Tongue (tissue), 3 donors: ENCODE measurements around the gene CCL21. TPM values are rescaled to one million over a fixed set of nuclear protein-coding genes. Genes with fewer than 3 reads are reported as not detected.

ENCODE experiments used
- DNase-seq: peaks from one replicate; pipeline ENCODE4 v3.0.0-alpha.2; 2015
- small RNA-seq: library from RNA; depleted of rRNA; stranded (forward); fragments of <200 nt; gene quantifications from one replicate; pipeline ENCODE3, GENCODE V24; 2014; ENCODE audit warnings: low replicate concordance
- total RNA-seq: library from RNA; depleted of rRNA; stranded (reverse); fragments of >200 nt; gene quantifications from one replicate; pipeline ENCODE4 v1.2.3, GENCODE V29; 2014

The CCL21 gene
- total RNA-seq, 1 donor from 2014 or later = 49.3 TPM

DNA sequence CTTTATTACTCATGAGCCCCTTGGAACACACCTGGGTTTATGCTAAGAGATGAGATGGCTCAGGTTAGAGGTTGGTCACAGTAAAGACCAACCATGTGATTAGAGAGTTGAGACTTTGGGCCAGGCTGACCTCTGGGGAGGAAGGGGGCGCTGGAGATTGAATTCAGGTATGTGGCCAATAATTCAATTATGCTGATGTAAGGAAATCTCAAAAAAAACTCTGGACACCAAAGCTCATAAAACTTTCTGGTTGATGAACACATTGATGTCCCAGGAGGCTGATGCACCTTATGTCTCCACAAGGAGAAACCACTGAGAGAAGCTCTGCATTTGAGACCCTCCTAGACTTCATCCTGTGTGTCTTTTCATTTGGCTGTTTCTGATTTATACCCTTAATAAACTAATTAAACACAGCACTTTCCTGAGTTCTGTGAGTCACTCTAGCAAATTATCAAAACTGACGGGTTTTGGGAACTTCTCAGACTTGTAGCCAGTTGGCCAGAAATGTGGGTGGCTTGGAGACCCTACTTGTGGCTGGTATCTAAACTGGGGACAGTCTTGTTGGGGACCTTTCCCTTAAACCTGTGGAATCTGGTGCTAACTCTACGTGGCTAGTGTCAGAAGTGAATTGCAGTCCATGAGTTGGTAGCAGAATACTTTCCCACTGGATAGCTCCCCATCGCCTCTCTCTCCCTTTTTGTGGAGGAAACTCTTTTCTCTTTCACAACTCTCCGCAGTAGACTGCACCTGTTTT lies 40.0 kb downstream of the CCL21 start:
- DNase-seq = no peak

DNA sequence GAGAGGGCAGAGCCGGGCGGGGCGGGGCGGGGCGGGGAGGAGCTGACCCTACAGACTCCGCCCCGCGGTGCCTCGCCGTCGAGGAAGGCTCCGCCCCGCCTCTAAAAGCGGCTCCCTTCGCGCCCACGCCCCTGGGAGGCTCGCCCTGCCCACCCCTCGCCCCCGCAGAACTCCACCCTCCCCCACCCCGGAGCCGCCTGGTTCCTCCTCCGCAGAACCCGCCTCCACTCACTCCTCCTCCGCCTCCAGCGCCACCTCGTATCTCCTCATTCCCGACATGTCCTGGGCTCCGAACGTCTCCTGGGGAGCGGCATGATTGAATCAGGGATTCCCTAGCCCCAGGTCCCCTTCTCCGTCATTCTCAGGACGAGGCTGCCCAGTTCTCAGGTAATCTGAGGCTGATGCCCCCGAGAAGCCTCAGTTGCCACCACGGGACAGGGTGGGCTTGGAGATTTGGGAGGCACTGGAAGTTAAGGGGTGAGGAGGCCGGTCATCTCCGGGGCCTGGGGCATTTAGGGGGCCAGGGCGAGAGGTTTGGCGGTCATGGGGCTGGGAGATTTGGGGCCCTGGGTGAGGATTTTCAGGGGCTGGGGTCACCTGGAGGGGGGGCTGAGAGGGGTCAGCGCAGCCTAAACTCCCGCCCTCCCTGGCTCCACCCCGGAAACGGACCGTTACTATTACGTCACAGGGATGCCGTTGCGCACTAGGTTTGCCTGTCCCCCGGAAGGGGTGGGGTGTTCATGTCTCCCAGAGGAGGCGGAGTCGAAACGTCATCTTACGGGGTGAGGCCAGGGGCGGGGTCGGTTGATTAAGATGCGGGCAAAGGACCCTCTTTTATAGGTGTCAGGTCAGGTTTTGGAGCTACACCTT lies 44.3 kb downstream of the CCL21 start:
- peak; percentile 98 for DNase-seq

DNA sequence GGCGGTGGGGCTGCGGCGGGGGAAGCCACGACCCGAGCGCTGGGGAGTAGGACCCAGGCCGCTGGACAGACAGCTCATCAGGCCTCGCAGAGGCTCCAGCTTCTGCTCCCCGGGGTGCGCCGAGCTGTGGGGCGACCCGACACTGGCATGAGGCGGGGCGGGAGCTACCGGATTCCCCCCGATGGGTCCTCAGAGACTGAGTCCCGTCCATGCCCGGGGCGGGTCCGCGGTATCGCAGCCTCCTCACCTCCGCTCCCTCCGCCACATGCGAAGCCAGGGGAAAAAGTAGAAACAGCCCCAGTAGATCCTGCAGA lies 44.9 kb downstream of the CCL21 start:
- no peak for DNase-seq

DNA sequence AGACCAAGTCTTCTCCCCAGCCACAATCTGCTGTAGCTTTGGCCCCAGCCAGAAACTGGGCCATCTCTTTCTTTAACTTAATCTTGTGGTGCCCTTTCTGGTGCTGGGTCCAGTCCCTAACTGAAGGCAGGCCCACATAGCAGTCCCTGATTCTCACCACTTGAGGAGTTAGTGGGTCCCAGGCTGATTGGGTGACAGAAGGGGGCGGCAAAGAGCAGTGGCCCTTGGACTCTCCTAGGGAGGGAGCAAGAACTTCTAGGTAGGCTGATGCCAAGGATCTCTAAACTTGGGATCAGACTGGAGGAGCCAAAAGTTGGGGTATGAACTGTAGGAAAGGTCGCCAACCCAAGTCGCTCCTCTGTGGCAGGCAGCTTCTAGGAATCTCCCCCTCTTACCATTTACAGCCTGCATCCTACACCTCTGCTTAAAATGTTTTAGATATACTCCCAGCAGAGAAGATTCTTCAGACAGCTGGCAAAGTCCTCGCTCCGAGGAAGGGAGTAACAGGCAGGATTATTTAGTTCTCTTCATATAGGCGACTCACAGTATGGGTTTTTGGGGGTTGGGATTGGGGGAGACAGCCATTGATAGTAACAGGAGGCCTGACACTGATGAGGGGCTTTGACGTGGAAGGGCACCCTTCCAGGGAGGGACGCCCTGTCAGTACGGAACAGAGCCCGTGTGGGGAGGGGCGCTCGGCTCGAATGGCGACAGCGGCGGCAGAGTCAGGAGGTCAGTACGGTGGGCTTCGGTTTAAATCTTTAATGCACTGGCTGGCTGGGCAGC lies 45.5 kb downstream of the CCL21 start:
- DNase-seq = peak; percentile 86

DNA sequence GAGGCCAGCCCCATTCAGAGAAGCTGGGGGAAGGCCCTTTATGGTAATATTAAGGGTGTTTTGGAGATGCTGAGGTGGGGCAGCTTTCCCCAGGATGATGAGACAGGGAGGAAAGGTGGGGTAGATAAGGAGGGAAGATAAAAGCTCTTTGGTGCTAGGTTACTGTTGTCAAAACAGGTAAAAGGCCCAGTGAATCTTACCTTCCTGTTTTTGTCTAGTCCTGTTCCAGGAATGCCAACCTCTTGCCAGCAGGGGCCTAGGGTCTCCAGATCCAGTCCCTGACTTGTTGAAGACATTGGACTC lies 46.7 kb downstream of the CCL21 start:
- no peak for DNase-seq

DNA sequence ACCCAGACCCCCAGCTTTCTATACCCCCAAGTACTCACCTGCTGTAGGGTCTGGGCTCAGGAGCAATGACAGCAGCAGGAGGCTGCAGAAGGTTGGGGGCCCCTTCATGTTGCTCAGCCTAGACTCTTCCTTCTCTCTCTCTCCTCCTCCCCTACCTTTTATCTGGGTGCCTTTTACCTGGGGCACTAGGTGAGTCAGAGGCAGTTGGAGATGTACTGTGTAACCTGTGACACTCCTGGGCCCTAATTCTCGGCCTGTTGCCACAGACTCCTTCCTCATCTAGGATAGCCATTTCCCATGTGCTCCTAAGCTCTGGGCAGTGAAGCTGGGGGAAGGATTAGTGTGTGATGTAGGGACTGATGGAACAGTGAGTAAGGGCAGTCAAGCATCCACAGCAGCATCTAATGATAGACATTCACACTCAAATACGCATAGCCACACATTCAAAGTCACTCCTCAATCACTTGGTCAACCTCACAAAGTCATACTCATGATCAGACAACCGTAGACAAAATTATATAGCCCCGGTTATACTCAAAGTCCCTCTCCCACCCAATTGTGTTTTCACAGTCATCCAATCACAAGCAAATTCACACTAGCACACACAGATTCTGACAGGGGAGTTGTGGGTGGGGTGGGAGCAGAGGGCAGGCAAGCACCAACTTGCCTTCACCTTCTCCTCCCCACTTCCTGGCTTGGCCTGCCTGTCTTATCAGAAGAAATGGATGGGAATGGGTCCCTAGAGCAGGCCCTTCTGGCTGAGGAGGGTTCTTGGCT lies 47.2 kb downstream of the CCL21 start, which contains the start of gene CCL27:
Gene CCL27 (minus strand): TSS at position 132 of the 777 bp plus-strand sequence. CDS start 24 bp downstream, at position 108.
- no peak for DNase-seq

DNA sequence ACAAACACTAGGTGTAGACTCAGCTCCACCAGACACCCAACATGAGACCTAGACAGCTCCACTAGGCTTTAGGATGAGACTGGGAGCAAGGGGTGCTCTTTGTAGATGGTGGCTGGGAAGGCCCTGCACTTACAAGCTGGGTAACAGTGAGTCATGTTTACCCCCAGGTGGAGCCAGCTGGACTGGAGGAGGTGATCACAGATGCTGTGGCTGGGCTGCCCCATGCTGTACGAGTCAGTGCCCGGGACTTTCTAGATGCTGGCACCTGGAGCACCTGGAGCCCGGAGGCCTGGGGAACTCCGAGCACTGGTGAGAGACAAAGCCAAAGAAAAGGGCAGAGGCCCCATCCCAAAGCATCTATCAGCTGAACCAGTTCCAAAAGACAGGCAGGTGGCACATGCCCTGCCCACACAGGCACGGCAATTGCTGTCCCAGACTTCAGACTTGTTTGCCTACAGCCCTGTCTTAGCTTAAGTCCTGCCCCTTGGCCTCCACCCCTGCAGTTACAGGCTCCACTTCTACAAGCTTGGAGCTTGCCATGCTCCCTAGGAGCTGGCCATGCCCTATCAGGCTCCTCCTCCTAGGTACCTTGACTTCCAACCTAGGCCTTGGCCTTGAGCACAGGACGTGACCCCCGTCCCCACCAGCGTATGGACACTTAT lies 50.2 kb downstream of the CCL21 start:
- DNase-seq = no peak

Small RNA genes lying within 50 kb of the gene (small RNA-seq; reads per million reads assigned to genes)
- gene CCL27 = not detected

Other genes starting within 250 kb of the CCL21 start
- gene ENHO, start 187.1 kb downstream of the CCL21 start, total RNA-seq = 4.4 TPM
- gene CNTFR, start 120.4 kb downstream of the CCL21 start, total RNA-seq = 6.2 TPM
- 15.3 TPM for gene RPP25L, start 98.0 kb downstream of the CCL21 start, total RNA-seq
- 90.7 TPM for gene DCTN3, start 89.6 kb downstream of the CCL21 start, total RNA-seq
- 0.31 TPM for gene ARID3C, start 81.1 kb downstream of the CCL21 start, total RNA-seq
- 36.5 TPM for gene SIGMAR1, start 72.3 kb downstream of the CCL21 start, total RNA-seq
- 27.2 TPM for gene GALT, start 63.5 kb downstream of the CCL21 start, total RNA-seq
- 72.4 TPM for gene IL11RA, start 58.0 kb downstream of the CCL21 start, total RNA-seq
- gene CCL27, start 47.5 kb downstream of the CCL21 start, total RNA-seq = not detected
- not detected for gene CCL19, start 18.9 kb downstream of the CCL21 start, total RNA-seq
- 0.31 TPM for gene PHF24, start 248.1 kb upstream of the CCL21 start, total RNA-seq